ENCODE measurements around the gene CCR6. TPM values are rescaled to one million over a fixed set of nuclear protein-coding genes. Genes with fewer than 3 reads are reported as not detected.

CCR6 gene
- total and polyA plus RNA-seq, 2 donors, result 2.1 to 2.7 TPM

DNA sequence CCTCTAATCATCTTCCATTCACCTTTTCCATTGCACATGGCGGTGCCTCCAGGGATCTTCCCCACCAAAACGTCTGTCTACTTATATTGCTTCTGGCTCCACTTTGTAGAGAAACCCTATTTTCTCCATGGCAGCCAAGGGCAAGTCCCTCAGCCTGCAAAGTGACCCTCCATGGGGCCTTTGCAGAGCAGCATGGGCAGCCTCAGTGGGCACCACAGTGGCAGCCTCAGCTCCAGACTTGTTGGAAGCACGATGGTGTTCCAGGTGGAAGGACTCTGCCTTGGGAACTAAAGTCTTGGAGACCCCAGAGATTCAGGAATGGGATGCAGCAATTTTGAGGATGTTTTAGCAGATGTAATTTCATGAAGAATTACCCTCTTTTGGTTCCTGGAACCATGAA is 18.5 kb upstream of the CCR6 start:
- Histone ChIP-seq H3K27ac (ENCODE audit: low read depth in 1 of 2, low read length in 1 of 2) (no peak overlapping the region), H3K27me3 (ENCODE audit: control insufficient read depth in 2 of 2, insufficient read depth in 1 of 2, low read length in 1 of 2) (no peaks in the 10 kb centered on the region), H3K9me3 (ENCODE audit: control insufficient read depth in 2 of 2, insufficient read depth in 1 of 2, low read length in 1 of 2) (no peaks in the 10 kb centered on the region), H3K4me1 (ENCODE audit: control insufficient read depth in 2 of 2, insufficient read depth in 2 of 2, low read length in 2 of 2) (peaks cover 0 to 6% of the 10 kb centered on the region in 2 donors), H3K4me3 (ENCODE audit: low read length in 2 of 2) (no peak overlapping the region), H3K36me3 (ENCODE audit: control insufficient read depth in 2 of 2, insufficient read depth in 2 of 2, low read length in 1 of 2) (no peaks in the 10 kb centered on the region)
- DNase-seq (ENCODE audit: low read depth in 6 of 9, low spot score in 9 of 9), result no peak
- 98% methylated on average over 3 of the region's 3 CpGs for WGBS

DNA sequence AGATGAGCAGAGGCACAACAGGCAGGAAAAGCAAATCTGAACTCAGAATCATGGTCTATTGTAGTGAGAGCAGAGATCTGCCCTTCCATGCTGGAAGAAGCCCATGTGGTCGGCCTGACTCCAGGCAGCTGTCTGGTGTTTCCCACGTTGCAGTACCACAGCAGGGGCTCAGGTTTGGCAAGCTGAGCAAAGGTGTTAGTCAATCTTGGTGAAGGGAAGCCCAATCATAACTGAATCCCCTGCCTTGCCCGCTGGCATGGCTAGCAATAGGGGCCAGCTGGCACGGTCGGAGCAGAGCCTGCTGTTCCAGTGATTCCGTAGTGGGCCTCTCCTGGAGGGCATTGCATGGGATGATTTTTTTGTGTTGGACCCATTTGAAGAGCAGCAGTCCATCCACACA is 17.8 kb upstream of the CCR6 start:
- peaks cover 0 to 6% of the 10 kb centered on the region in 2 donors for H3K4me1 ChIP-seq (ENCODE audit: control insufficient read depth in 2 of 2, insufficient read depth in 2 of 2, low read length in 2 of 2)
- no peaks in the 10 kb centered on the region for H3K36me3 ChIP-seq (ENCODE audit: control insufficient read depth in 2 of 2, insufficient read depth in 2 of 2, low read length in 1 of 2)
- H3K27me3 ChIP-seq (ENCODE audit: control insufficient read depth in 2 of 2, insufficient read depth in 1 of 2, low read length in 1 of 2), result no peaks in the 10 kb centered on the region
- no peak for DNase-seq (ENCODE audit: low read depth in 6 of 9, low spot score in 9 of 9)
- H3K4me3 ChIP-seq (ENCODE audit: low read length in 2 of 2), result no peak overlapping the region
- no peaks in the 10 kb centered on the region for H3K9me3 ChIP-seq (ENCODE audit: control insufficient read depth in 2 of 2, insufficient read depth in 1 of 2, low read length in 1 of 2)
- 96% methylated on average over 6 of the region's 6 CpGs for WGBS
- no peak overlapping the region for H3K27ac ChIP-seq (ENCODE audit: low read depth in 1 of 2, low read length in 1 of 2)

DNA sequence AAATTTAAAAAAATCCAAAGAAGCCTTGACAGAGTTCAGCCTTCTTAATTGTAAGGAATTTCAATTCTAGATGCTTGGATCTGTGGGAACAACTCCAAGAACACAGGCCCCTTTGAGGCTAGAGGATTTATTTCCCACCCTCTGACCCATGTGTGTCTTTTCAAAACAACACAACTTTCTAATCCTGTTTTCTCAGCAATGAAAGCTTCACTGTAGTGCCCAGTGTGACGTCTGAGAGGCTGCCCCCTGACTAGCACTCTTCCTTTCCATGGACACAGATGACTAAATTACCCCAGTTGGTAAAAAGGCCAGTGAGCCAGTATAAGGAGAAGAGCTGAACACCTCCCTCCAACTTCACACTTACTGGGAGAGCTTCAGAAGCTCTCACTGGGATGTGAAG is 16.5 kb upstream of the CCR6 start:
- H3K27me3 ChIP-seq (ENCODE audit: control insufficient read depth in 2 of 2, insufficient read depth in 1 of 2, low read length in 1 of 2), result no peaks in the 10 kb centered on the region
- no peaks in the 10 kb centered on the region for H3K9me3 ChIP-seq (ENCODE audit: control insufficient read depth in 2 of 2, insufficient read depth in 1 of 2, low read length in 1 of 2)
- WGBS, result 90% methylated on average over 1 of the region's 1 CpG
- no peak for DNase-seq (ENCODE audit: low read depth in 6 of 9, low spot score in 9 of 9)
- H3K4me3 ChIP-seq (ENCODE audit: low read length in 2 of 2), result no peak overlapping the region
- peaks cover 0 to 6% of the 10 kb centered on the region in 2 donors for H3K4me1 ChIP-seq (ENCODE audit: control insufficient read depth in 2 of 2, insufficient read depth in 2 of 2, low read length in 2 of 2)
- no peak overlapping the region for H3K27ac ChIP-seq (ENCODE audit: low read depth in 1 of 2, low read length in 1 of 2)
- no peaks in the 10 kb centered on the region for H3K36me3 ChIP-seq (ENCODE audit: control insufficient read depth in 2 of 2, insufficient read depth in 2 of 2, low read length in 1 of 2)

DNA sequence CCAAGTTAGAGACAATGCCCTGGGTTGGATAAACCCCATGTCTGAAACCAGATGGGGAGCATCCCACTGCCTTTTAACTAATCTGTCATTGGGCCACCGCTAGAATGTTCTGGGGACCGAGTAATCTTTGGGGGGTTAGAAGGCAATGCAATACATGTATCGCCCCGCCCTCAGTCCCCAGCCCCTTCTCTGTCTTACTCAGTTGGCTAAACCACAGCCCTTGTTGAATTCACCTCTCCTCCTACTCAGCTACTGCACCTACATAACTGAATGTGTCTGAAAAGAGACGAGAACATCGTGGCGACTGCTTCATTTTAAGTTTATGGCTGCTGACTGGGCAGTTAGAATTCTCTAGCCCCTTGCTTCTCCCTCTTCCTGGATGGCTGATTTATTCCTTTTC is 15.1 kb upstream of the CCR6 start:
- no peaks in the 10 kb centered on the region for H3K9me3 ChIP-seq (ENCODE audit: control insufficient read depth in 2 of 2, insufficient read depth in 1 of 2, low read length in 1 of 2)
- no peaks in the 10 kb centered on the region for H3K27me3 ChIP-seq (ENCODE audit: control insufficient read depth in 2 of 2, insufficient read depth in 1 of 2, low read length in 1 of 2)
- no peak overlapping the region for H3K4me3 ChIP-seq (ENCODE audit: low read length in 2 of 2)
- peaks cover 0 to 6% of the 10 kb centered on the region in 2 donors for H3K4me1 ChIP-seq (ENCODE audit: control insufficient read depth in 2 of 2, insufficient read depth in 2 of 2, low read length in 2 of 2)
- DNase-seq (ENCODE audit: low read depth in 6 of 9, low spot score in 9 of 9), result no peak
- H3K27ac ChIP-seq (ENCODE audit: low read depth in 1 of 2, low read length in 1 of 2), result no peak overlapping the region
- 82% methylated on average over 7 of the region's 7 CpGs for WGBS
- H3K36me3 ChIP-seq (ENCODE audit: control insufficient read depth in 2 of 2, insufficient read depth in 2 of 2, low read length in 1 of 2), result no peaks in the 10 kb centered on the region

DNA sequence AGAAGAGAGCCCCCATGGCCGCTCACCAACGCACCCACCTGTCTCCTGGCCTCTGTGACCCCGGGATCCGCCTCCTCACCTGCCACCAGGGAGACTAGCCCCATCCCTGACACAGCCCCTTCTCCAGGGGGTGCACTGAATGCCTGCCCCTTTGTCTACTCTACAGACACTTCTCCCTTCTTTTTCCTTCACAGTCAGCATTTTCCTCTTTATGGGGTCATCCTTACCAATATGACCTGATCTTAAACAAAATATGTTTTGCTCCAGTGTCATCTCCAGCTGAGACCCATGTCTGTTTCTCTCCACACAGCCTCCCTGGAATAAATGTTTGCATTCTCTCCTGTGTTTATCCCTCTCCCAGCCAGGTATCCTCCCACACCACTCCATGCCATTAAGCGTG is 14.6 kb upstream of the CCR6 start:
- Histone ChIP-seq H3K27me3 (ENCODE audit: control insufficient read depth in 2 of 2, insufficient read depth in 1 of 2, low read length in 1 of 2) (no peaks in the 10 kb centered on the region), H3K27ac (ENCODE audit: low read depth in 1 of 2, low read length in 1 of 2) (no peak overlapping the region), H3K36me3 (ENCODE audit: control insufficient read depth in 2 of 2, insufficient read depth in 2 of 2, low read length in 1 of 2) (no peaks in the 10 kb centered on the region), H3K4me1 (ENCODE audit: control insufficient read depth in 2 of 2, insufficient read depth in 2 of 2, low read length in 2 of 2) (peaks cover 0 to 5% of the 10 kb centered on the region in 2 donors), H3K4me3 (ENCODE audit: low read length in 2 of 2) (no peak overlapping the region), H3K9me3 (ENCODE audit: control insufficient read depth in 2 of 2, insufficient read depth in 1 of 2, low read length in 1 of 2) (no peaks in the 10 kb centered on the region)
- DNase-seq (ENCODE audit: low read depth in 6 of 9, low spot score in 9 of 9), result no peak
- WGBS, result 97% methylated on average over 5 of the region's 5 CpGs

DNA sequence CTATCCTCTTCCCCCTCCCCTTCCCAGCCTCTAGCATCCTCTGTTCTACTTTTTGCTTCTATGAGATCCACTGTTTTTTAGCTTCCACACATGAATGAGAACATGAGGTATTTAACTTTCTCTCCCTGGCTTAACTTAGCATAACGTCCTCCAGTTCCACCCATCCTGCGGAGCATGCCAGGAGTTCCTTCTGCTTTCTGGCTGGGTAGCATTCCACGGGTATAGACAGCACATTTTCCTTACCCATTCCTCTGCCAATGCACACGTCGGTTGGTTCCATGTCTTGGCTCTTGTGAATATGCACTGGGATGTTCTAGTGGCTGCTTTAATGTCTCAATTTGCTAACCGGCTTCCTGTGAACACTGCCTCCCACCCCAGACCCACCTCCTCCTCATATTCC is 13.2 kb upstream of the CCR6 start:
- no peak for DNase-seq (ENCODE audit: low read depth in 6 of 9, low spot score in 9 of 9)
- peaks cover 0 to 3% of the 10 kb centered on the region in 2 donors for H3K27me3 ChIP-seq (ENCODE audit: control insufficient read depth in 2 of 2, insufficient read depth in 1 of 2, low read length in 1 of 2)
- no peaks in the 10 kb centered on the region for H3K36me3 ChIP-seq (ENCODE audit: control insufficient read depth in 2 of 2, insufficient read depth in 2 of 2, low read length in 1 of 2)
- no peaks in the 10 kb centered on the region for H3K4me1 ChIP-seq (ENCODE audit: control insufficient read depth in 2 of 2, insufficient read depth in 2 of 2, low read length in 2 of 2)
- WGBS, result 94% methylated on average over 6 of the region's 6 CpGs
- H3K27ac ChIP-seq (ENCODE audit: low read depth in 1 of 2, low read length in 1 of 2), result no peak overlapping the region
- no peak overlapping the region for H3K4me3 ChIP-seq (ENCODE audit: low read length in 2 of 2)
- H3K9me3 ChIP-seq (ENCODE audit: control insufficient read depth in 2 of 2, insufficient read depth in 1 of 2, low read length in 1 of 2), result no peaks in the 10 kb centered on the region

DNA sequence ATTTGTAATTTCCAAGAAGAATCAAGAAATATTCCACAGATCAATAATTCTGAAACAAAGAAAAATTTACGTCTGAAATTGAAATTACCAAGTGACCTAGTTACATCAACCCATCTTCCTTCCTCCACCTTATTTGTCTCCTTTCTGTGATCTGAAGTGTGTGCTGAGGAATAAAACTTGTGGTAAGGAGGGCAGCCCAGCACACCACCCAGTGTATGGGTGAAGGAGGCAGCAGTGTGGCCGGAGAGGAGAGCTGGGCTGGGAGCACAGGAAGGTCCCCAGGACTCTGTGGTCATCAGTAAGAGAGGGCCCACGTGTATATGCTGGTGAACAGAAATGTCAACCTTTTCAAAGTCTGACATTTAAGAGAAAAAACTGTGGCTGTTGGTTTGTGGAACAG is 11.3 kb upstream of the CCR6 start:
- 61% methylated on average over 3 of the region's 3 CpGs for WGBS
- DNase-seq (ENCODE audit: low read depth in 6 of 9, low spot score in 9 of 9), result no peak
- Histone ChIP-seq H3K4me3 (ENCODE audit: low read length in 2 of 2) (no peak overlapping the region), H3K4me1 (ENCODE audit: control insufficient read depth in 2 of 2, insufficient read depth in 2 of 2, low read length in 2 of 2) (no peaks in the 10 kb centered on the region), H3K27me3 (ENCODE audit: control insufficient read depth in 2 of 2, insufficient read depth in 1 of 2, low read length in 1 of 2) (peaks cover 0 to 3% of the 10 kb centered on the region in 2 donors), H3K27ac (ENCODE audit: low read depth in 1 of 2, low read length in 1 of 2) (no peak overlapping the region), H3K36me3 (ENCODE audit: control insufficient read depth in 2 of 2, insufficient read depth in 2 of 2, low read length in 1 of 2) (no peaks in the 10 kb centered on the region), H3K9me3 (ENCODE audit: control insufficient read depth in 2 of 2, insufficient read depth in 1 of 2, low read length in 1 of 2) (no peaks in the 10 kb centered on the region)

DNA sequence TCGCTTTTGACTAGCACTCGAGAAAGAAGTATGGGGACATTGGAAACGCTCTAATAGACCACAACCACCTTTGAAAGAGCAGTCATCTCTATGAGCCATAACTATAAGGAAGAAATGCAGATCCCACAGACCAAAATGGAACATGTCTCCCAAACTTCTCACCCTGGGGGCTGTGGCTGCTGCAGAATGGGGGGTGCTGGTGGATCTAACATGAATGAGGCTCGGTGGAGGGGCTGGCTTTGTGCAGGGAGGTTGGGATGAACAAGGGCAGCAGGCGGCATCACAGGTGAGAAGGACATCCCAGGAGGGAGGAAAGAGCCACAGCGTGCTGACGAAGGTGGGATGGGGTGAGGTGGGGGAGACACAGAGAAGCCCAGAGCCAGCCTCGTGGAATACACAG is 10.5 kb upstream of the CCR6 start:
- Histone ChIP-seq H3K4me3 (ENCODE audit: low read length in 2 of 2) (no peak overlapping the region), H3K27me3 (ENCODE audit: control insufficient read depth in 2 of 2, insufficient read depth in 1 of 2, low read length in 1 of 2) (peaks cover 0 to 3% of the 10 kb centered on the region in 2 donors), H3K4me1 (ENCODE audit: control insufficient read depth in 2 of 2, insufficient read depth in 2 of 2, low read length in 2 of 2) (no peaks in the 10 kb centered on the region), H3K27ac (ENCODE audit: low read depth in 1 of 2, low read length in 1 of 2) (peak overlapping the region in 1 of 2 donors; percentile 22), H3K9me3 (ENCODE audit: control insufficient read depth in 2 of 2, insufficient read depth in 1 of 2, low read length in 1 of 2) (no peaks in the 10 kb centered on the region), H3K36me3 (ENCODE audit: control insufficient read depth in 2 of 2, insufficient read depth in 2 of 2, low read length in 1 of 2) (no peaks in the 10 kb centered on the region)
- 95% methylated on average over 8 of the region's 8 CpGs for WGBS
- no peak for DNase-seq (ENCODE audit: low read depth in 6 of 9, low spot score in 9 of 9)

DNA sequence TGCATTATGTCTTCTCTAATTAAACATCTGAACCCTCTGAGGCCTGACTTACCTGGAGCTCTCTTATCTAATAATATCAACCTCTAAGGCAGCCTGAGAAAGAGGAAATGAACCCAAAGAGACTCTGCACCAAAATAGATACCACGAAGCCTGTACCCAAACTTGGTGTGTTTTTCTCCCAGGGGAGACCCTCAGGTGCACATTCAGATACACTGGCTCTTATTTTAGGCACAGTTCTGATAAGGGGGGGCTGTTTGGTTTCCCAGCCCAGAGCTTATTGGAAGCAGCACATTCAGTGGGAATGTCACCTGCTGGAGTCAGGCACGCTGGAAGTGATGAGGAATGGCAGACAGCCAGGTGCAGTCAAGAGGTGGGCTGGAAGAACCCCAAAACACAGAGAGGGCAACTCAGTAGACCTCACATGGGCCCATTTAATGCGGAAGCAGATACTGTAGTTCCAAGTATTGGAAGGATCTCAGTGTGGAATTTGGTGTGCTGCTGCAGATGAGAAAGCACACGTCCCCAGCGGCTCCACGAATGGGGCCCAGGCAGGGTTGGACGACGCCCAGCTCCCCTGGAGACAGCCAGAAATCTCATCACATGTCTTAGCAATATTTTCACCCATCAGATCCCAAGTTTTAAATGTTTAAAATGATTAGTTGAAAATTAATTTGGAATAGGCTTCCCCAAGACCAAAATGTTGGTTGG is 9.7 kb upstream of the CCR6 start:
- Histone ChIP-seq H3K36me3 (ENCODE audit: control insufficient read depth in 2 of 2, insufficient read depth in 2 of 2, low read length in 1 of 2) (no peaks in the 10 kb centered on the region), H3K4me1 (ENCODE audit: control insufficient read depth in 2 of 2, insufficient read depth in 2 of 2, low read length in 2 of 2) (no peaks in the 10 kb centered on the region), H3K27ac (ENCODE audit: low read depth in 1 of 2, low read length in 1 of 2) (no peak overlapping the region), H3K27me3 (ENCODE audit: control insufficient read depth in 2 of 2, insufficient read depth in 1 of 2, low read length in 1 of 2) (peaks cover 0 to 3% of the 10 kb centered on the region in 2 donors), H3K4me3 (ENCODE audit: low read length in 2 of 2) (no peak overlapping the region), H3K9me3 (ENCODE audit: control insufficient read depth in 2 of 2, insufficient read depth in 1 of 2, low read length in 1 of 2) (no peaks in the 10 kb centered on the region)
- 82% methylated on average over 8 of the region's 8 CpGs for WGBS
- DNase-seq (ENCODE audit: low read depth in 6 of 9, low spot score in 9 of 9), result no peak
